GM18499 (cell line): ENCODE measurements around the gene TEDC1.

Experiments used
- ATAC-seq: cut with Tn5 transposase; IDR thresholded peaks from one replicate; pipeline ENCODE4 v1.9.1; 2021; ENCODE audit warnings: moderate number of reproducible peaks; ENCODE audit not compliant: insufficient read depth, unreplicated experiment

Gene TEDC1

GRCh38 chr14:105508601-105509000 lies 17.6 kb downstream of the TEDC1 start:
- no peak for ATAC-seq

- ATAC-seq = no peak
These were observed 26.1 kb downstream of the TEDC1 start for GRCh38 chr14:105517096-105517495.

- no peak for ATAC-seq
These were observed 29.1 kb downstream of the TEDC1 start for GRCh38 chr14:105519946-105520698.

GRCh38 chr14:105525326-105525725 lies 34.3 kb downstream of the TEDC1 start:
- ATAC-seq = no peak

GRCh38 chr14:105525861-105526775 lies 35.1 kb downstream of the TEDC1 start, which contains the start of gene TMEM121:
Gene TMEM121 (plus strand): TSS chr14:105526583. CDS start chr14:105528835, 2,252 bp downstream.
- ATAC-seq = no peak

GRCh38 chr14:105526776-105527380 lies 35.8 kb downstream of the TEDC1 start:
- no peak for ATAC-seq

GRCh38 chr14:105527381-105527825 lies 36.4 kb downstream of the TEDC1 start:
- ATAC-seq = no peak

- no peak for ATAC-seq
These were observed 37.0 kb downstream of the TEDC1 start for GRCh38 chr14:105527826-105528585.

GRCh38 chr14:105528586-105529318 lies 37.7 kb downstream of the TEDC1 start:
- no peak for ATAC-seq

- ATAC-seq = no peak
These were observed 38.2 kb downstream of the TEDC1 start for GRCh38 chr14:105529319-105529568.

GRCh38 chr14:105529569-105530284 lies 38.7 kb downstream of the TEDC1 start:
- ATAC-seq = no peak

- ATAC-seq = no peak
These were observed 39.4 kb downstream of the TEDC1 start for GRCh38 chr14:105530285-105531087.

- no peak for ATAC-seq
These were observed 40.2 kb downstream of the TEDC1 start for GRCh38 chr14:105531088-105531893.

- ATAC-seq = no peak
These were observed 41.0 kb downstream of the TEDC1 start for GRCh38 chr14:105531894-105532623.

- no peak for ATAC-seq
These were observed 41.7 kb downstream of the TEDC1 start for GRCh38 chr14:105532735-105533141.

- no peak for ATAC-seq
These were observed 42.3 kb downstream of the TEDC1 start for GRCh38 chr14:105533391-105533790.
